A549 (cell line): Measurements from ENCODE around the gene PAFAH2.

Experiments used
- HES2 ChIP-seq: fragments of >200 bp; sonication (Bioruptor Twin); formaldehyde crosslinking; IDR thresholded peaks from 2 replicates; pipeline ENCODE4 v1.6.1; 2016
- HEYL ChIP-seq: fragments of 250-450 bp; sonication (Bioruptor Pico); IDR thresholded peaks from 2 replicates; pipeline ENCODE4 v1.8.0; 2021; ENCODE audit warnings: mild to moderate bottlenecking, moderate library complexity
- JUN ChIP-seq, 2 experiments: fragments of >200 bp; sonication (Bioruptor Twin); formaldehyde crosslinking; IDR thresholded peaks; 2 replicates in 1 of 2; 3 replicates in 1 of 2; pipeline ENCODE4 v1.6.1; 2016 to 2017
- MAFK ChIP-seq: fragments of 450-650 bp; IDR thresholded peaks from 2 replicates; pipeline ENCODE4 v1.6.1; 2014; ENCODE audit not compliant: partially characterized antibody
- NFE2L2 ChIP-seq: fragments of 150-350 bp; conservative IDR thresholded peaks from 2 replicates; pipeline ENCODE4 v1.6.1; 2014; ENCODE audit warnings: low read length
- NR3C1 ChIP-seq: fragments of >200 bp; sonication (Bioruptor Twin); formaldehyde crosslinking; IDR thresholded peaks from 3 replicates; pipeline ENCODE4 v1.6.1; 2017
- POLR2A ChIP-seq: IDR thresholded peaks from 2 replicates; pipeline ENCODE4 v1.6.1; 2012; ENCODE audit warnings: mild to moderate bottlenecking, low read length
- SMC3 ChIP-seq: fragments of >200 bp; sonication (Bioruptor Twin); formaldehyde crosslinking; IDR thresholded peaks from 3 replicates; pipeline ENCODE4 v1.6.1; 2018; ENCODE audit warnings: inconsistent platforms
- TF ChIP-seq, protein P1 (sequence below): fragments of >200 bp; sonication (Bioruptor Twin); formaldehyde crosslinking; IDR thresholded peaks from 3 replicates; pipeline ENCODE4 v1.5.1; 2016

GRCh38 chr1:25922056-25922970 lies 75.5 kb downstream of the PAFAH2 start:
- TF ChIP-seq JUN (IDR thresholded peaks at IDR 0.05) (no peak), NFE2L2 (no peak), NR3C1 (no peak), SMC3 (no peak), HEYL (no peak), POLR2A (no peak; the same call in 1 of the 2 replicates), MAFK (no peak), HES2 (no peak)
- TF ChIP-seq, protein P1, sequence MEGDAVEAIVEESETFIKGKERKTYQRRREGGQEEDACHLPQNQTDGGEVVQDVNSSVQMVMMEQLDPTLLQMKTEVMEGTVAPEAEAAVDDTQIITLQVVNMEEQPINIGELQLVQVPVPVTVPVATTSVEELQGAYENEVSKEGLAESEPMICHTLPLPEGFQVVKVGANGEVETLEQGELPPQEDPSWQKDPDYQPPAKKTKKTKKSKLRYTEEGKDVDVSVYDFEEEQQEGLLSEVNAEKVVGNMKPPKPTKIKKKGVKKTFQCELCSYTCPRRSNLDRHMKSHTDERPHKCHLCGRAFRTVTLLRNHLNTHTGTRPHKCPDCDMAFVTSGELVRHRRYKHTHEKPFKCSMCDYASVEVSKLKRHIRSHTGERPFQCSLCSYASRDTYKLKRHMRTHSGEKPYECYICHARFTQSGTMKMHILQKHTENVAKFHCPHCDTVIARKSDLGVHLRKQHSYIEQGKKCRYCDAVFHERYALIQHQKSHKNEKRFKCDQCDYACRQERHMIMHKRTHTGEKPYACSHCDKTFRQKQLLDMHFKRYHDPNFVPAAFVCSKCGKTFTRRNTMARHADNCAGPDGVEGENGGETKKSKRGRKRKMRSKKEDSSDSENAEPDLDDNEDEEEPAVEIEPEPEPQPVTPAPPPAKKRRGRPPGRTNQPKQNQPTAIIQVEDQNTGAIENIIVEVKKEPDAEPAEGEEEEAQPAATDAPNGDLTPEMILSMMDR: no peak
